HG02759 (cell line): ENCODE data around the gene DMRT3.

ENCODE experiments used
- ATAC-seq: cut with Tn5 transposase; IDR thresholded peaks from one replicate; pipeline ENCODE4 v1.9.1; 2021; ENCODE audit warnings: mild to moderate bottlenecking, moderate library complexity; ENCODE audit not compliant: unreplicated experiment

DMRT3 gene

DNA sequence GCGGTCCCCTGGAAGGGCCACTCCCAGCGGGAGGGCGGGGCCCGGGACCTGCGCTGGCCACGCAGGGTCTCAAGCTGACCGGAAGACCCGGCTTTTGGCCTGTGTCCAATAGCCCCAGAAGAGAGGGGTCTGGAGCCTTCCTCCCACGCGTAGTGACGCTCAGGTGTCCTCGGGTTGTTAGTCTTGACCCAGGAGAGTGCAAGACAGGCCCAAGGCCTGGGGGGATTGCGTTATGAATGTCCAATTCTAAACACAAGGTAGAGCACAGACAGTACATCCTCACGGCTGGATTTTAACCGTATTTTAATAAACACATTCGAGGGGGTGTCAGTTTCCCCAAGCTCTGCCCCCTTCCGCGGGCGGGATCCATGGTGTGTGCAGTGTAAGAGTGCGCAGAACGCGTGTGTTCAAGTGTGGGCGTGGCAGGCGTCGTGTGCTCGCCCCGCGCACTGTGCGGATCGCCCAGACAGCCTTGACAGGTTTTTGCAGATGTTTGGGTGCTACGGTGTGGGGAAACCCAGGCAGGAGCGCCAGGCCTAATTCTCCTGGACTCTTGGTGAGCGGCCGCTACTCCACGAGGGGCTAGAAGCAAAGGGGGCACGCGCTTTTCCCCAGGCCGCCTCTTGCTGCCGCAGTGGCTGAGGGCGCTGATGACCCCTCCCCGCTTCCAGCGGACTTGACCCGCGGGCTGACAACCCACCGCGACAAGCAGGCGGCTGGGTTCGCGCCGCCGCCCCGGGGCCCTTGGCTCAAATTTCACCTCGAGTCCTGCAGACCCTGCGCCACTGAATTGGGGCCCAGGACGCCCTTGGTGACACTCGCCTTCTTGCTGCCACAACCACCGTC is 6.1 kb upstream of the DMRT3 start:
- ATAC-seq, result no peak

DNA sequence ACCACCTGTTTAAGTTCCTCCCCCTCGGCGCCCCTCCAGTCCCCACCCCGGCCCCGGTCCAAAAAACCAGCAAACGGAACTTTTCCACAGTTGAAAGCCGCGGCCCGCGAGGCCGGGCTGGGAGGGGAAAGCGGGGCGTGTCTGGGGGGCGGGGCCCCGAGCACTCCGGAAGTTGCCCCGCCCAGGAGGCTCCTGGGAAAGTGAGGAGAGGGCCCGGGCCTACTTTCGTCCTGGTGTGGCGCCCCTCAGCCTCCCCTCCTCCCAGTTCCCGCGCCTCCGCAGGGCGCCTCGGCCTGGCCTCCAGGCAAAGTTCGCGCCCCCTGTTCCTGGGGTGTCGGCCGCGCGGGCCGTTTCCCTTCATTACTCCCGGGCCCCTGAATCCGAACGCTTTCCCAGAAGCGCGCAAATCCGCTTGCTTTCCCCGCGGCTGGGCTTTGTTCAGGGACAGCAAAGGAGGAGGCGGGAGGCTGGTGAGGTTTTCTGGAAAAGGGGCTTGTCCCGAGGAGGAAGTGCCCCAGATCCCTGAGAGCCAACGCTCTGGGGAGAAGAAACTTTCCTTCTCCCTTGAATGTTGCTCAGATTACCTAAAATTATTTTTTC is 4.5 kb upstream of the DMRT3 start:
- no peak for ATAC-seq

DNA sequence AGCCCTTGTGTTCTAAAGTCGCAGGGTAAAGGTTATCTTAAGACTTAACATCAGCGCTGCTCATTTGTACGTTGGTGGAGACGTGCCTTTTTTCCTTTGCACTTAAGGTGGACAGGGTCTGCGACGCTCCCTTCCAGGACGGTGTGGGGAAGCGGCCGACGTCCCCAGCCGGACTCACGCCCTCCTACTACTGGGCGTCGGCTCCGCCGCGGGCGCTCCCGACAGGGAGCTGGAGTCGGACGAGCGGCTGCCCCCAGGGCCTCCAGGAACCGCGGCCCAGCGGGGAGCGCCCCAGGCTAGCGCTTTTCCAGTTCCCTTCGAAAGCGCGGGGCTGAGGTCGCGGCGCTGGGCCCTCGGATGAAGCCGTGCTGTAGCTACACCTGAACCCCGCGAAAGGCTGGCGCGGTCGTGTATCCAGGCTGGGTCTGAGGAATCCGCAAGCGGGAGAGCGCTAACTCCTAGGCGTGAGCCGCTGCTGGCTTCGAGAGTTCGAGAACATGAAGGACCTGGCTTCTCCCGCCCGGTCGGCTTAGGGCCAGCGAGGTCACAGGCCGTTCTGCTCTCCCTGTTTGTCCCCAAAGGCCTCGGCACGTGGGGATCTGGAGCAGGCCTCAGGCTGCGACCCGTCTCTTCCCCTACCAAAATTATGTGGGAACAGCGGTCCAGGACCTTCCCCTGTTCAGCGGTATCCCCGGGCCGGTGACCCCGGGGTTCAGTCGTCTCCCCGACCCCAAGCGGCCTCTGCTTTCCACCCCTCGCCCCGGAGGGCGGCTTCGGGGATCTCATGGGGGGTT is 3.8 kb upstream of the DMRT3 start:
- no peak for ATAC-seq

DNA sequence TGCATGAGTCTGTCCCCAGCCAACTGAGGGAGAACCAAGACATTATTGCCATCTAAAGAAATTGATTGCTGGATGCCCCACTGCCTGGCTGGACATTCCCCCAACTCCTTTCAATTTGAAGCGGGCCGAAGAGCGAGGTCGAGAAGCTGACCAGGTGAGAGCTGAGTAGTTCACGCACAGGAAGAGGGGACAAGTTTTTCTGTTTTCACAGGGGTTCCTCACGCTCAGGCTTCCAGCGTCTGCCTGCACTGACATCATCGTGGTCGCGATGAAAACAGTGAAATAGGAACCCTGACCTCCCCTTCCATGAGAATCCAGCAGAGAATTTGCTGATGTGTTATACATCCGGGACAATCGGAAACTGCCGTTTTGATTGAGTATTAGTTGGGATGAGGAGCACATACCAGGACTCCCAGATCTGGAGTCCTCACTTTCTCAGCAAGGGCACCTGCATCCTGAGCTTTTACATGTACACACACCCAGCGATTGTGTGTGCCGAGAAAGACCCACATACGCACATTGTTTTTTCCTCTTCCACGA is 3.1 kb upstream of the DMRT3 start:
- ATAC-seq, result no peak

DNA sequence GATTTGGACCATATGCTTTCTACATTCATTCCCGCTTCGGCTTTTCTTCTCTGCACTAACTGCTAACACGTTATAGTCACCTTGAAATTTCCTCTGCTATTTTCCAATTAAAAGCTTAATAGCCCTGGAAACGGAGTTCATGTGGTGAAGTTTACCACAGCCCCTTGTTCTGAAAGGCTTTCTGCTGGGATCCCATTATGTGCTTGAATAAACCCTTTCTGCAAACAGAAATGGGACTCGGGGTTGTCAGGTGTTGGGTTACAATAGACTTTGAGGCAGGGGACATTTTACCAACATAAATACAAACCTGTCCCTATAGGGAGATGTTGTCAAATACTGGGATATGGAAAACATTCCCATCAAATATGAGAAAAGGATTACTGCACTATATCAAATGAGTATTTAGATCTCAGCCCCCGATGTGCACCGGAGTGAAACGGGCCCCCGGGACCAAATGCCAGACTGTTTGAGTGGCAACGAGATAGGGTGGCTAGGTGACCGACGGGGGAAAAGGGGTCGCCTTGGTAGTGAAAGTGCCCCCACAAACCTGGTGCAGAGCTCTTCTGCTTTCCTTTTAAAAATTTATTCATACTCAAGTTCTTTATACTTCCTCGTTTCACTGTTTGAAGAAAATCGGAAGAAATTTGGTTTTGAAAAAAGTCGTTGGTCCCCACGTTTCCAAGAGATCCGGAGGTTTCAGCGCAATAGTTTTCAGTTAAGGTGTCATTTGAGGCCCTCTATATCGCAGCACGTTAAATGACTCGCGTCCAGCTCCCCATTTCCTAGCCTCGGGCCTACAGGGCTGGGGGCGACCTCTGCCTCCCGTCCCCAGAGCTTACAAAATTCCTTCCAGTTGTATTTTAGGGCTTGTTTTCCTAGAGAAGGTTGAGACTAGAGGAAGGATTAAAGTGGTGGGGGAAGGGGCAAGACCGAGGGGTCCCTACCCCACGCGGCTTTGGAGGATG is 2.1 kb upstream of the DMRT3 start:
- no peak for ATAC-seq

DNA sequence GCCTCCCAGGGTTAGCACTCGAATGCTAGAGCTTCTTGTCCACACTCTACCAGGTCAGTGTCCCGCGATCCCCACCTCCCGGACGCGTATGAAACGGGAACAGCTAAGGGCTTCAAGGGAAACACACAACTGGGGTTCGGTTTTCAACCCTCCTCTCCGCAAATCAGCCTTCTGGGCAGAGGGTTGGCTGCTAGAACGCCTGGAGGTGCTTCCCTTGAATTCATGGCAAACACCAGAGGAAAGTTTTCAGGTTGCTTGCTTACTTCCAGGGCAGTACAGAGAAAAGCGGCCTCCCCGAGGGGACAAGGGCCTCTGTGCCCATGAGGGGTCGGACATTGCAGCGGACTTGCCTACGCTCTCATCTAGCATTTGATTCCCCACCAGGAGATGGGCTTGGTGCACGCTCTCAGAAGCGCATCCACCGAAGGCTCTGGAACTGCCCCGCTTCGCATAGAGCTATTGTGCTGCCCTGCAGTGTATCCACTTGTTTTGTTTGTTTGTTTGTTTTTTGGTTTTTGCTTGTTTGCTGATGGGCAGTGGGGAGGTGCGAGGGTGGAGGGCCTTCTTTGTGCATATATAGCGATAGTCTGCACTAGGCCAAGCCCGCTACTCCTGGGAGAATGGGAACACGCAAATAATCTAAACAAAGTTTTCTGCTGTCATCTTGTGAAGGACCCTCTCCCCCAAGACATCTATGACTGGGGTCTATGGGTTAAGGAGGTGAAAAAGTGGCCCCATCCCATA is 1.3 kb upstream of the DMRT3 start:
- ATAC-seq, result no peak

DNA sequence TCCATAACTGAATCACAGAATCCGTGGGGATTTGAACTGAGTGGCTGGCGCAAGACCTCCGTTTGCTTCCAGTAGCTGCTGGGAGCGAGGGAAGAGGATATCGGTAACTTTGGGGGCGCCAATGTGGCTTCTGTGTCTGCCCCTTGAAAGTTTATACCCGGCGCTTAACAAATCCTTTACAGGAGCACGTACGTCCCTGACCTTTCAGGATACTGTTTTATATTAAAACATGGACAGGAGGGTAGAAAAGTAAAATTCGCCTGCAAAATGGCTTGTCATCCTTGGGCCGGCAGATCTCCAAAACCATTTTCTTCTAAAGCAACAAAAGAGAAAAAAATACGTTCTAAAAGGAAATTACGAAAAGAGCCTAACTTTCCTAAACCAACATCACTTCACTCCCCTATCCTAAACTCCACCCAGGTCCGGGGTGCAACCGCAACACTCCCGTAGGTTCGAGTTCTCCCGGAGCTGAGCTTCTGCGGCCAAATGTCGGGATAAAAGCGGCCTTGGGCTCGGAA is 656 bp upstream of the DMRT3 start:
- ATAC-seq, result no peak

DNA sequence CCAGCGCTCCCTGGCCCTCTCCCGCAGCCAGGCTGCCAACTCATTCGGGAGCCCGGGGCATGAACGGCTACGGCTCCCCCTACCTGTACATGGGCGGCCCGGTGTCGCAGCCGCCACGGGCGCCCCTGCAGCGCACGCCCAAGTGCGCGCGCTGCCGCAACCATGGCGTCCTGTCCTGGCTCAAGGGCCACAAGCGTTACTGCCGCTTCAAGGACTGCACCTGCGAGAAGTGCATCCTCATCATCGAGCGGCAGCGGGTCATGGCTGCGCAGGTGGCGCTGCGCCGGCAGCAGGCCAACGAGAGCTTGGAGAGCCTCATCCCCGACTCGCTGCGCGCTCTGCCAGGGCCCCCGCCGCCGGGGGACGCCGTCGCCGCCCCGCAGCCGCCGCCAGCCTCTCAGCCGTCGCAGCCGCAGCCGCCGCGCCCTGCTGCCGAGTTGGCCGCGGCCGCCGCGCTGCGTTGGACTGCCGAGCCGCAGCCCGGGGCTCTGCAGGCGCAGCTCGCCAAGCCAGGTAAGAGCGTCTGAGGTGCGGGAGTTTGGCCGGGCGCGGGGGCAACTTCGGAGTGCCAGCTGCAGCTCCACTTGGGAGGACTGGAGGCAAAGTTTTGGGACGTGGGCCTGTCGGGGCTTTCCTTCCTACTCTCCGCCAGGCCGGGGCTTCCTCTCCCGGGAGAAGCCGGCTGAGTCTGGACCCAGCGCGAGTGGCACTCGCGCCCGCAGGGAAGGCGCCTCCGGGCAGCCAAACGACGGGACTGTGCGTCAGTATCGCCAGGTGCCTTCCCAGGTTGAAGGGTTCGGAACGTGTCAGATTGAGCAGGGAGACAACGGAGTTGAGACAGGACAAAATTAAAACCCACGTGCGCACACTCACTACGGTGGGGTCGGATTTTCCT is 735 bp downstream of the DMRT3 start:
- no peak for ATAC-seq

DNA sequence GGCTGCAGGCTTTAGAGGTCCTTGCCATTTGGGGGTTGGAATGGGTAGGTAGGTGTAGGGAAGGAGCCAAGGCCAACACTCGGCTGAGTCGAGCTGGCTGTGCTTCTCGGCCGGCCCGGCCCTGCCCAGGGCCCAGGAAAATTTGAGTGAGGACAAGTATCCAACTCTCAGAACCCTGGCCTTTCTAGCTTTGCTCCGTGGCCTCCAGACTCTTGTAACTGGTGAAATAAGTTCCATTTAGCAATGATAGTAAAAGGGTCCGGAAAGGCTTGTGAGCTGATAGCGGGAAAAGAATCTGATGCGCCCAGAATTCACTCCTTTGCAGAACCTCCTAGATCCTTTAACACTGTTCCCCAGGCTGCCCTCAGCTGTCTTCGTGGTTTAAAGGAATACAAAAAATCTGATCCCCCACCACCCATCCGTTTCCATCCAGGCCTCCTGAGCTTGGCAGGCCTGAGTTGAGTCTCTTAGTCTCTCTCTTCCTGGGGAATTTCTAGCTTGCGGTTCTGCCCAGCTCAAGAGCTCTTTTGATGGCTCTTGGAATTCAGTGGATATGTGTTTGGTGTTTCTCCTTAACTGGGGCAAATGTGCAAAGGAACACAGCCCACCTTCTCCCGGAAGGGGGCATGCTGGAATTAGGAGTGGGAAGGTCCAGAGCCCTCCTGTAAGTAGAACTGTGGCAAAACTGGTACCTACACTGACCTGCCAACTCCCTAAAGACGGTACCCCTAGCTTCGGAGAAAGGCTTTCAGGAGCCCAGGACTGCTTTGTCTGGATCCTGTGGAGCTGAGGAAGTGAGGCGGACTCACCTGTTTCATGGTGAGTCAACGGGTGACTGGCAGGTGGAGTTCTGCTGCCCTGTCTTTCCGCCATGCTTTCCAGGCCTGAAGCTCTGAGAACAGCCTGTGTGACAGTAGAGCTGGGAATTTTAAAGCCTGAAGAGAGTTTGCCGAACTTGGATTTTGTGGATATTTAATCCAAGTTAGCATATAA is 1.7 kb downstream of the DMRT3 start:
- no peak for ATAC-seq

DNA sequence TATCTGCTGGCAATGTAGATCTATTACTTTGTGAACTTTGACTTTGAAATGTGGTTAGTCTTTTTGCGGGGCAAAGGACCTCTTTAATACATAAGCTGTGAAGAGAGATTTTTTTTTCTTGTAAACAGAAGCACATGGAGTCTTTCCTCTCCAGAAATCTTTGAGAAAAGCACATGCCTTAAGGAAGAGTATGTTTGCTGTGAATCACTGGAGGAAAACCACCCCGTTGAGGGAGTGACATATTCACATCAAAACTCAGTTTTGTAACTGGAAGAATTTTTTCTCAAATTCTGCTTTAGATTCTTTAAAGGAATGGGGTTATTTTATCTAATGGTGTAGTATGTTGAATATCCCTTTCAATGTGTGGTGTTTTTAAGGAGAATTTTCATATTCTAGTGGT is 3.5 kb downstream of the DMRT3 start:
- no peak for ATAC-seq

DNA sequence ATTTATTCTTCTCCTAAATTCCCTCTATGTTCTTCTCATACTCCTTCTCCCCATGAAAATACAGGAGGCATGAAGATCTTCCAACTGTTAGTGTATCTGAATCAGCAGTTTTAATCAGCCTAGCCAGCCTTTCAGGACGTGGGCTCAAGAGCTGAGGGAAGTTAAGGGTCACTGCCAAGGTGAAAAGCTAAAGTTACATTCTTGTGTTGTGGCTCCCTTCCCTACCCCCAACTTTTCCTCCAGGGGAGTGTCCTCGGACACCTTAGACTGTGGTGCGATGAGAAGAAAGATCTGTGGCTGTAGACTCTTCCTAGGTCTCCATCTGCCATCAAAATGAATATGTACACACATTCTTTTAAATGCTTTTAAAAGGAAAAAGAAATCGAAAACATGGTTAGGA is 4.2 kb downstream of the DMRT3 start:
- no peak for ATAC-seq

DNA sequence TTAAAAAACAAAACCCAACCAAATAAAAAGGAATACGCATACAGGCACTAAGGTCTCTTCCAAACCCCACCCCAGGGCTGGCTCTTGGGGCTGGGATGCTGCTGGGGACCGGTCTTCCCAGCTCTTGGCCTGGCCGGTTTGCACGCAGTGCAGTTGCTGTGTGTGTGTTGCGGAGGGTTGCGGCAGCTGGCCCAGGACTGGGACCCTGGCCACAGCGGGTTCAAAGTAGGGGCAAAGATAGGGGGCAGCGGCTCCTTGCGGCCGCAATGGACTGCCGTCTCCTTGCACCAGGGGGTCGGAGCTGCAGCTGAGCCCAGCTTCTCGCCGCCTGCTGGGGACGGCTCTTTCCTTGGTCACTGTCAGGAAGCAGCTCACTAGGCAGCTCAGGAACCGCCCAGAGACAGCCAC is 5.0 kb downstream of the DMRT3 start:
- ATAC-seq, result no peak

DNA sequence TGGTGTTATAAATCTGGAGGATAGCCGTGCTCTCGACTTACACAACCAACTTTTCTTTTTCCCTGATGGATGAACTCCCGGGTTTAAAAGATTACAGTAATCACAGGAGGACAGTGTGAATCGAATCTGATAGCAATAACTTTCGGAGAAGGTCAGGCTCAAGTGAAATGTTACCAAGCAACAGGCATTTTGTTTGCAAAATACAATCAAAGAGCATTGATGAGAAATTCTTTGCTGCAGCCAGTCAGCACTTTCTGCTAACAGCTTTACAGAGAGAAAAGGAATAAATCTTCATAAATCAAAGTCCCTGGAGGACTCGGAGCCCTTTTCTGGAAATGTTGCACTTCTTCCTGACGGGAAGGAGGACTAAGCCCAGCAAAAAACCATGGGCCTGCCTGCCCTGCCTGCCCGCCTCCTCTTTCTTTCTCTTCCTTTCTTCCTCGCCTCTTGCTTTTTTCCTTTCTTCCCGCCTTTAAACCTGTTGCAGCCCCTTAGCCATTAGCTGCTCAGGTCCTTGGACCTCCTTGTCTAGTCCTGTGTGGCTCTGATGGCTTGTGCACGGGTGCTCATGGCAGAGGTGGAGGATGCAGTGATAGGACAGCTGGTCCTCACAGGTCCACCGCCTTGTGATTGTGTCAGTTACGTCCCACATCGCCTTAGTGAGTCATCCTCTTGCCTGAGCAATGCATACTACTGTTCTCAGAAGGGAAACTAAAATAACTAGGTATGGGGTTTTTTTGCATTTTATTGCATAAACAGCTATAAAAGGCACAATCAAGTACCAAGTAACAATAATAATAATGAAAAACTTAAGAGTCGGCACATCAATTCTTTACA is 6.2 kb downstream of the DMRT3 start:
- ATAC-seq, result no peak

DNA sequence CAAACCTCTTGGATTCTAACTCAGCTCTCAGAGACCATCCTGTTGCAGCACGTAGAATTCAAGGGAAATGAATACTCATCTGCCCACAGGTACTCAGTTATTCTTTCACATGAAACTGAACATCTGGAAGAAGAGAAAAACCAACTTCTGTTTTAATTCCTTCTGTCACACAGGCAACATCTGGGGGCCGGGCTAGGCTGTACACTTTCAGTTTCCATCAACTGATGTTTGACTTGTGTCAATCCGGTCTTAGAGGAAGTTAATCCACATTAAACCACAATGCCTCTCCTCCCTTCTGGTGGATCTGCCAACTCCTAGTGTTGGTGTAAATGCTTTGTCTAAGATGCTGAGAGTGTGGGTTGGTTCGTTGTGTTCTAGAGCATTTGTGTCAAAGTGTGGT is 17.6 kb downstream of the DMRT3 start:
- ATAC-seq, result peak; percentile 62

DNA sequence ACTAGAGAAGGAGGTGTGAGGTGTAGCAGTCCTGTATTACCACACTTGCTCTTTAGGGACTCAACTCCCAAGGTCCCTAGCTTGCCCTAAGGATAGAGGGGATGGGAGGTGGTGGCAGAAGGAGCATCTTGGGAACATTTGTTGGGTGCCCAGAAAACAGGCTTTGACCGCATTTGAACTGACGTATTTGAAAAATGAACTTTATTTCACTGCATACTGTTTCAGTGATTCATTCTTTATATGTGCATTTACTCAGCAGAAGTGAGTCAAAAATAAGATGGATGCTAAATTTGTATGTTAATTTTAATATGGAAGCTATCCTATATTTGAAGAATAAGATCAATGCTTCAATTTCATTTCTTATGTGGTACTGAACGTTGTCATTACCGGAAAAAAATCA is 18.7 kb downstream of the DMRT3 start:
- ATAC-seq, result no peak

DNA sequence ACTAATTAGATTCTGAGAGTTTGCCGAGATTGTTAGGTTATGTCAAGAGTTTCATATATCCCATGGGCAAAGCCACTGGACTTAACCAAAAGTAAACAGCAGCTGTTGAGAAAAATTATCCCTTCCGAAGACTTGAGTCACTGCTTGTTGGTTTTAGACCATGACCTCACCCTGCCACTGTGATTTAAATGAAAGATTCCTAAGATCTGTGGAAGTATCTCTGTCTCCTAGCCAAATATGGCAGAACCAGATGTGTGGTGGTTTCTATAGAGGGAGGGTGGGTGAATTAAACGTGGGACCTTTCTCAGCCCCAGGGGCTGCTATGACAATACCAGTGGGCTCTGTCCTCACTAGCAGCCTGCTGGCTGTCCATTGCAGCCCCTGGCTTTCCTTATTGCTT is 19.3 kb downstream of the DMRT3 start:
- ATAC-seq, result no peak
